Testis (tissue), 2 donors: ENCODE data around the gene SOCS7.

Experiments used
- POLR2A ChIP-seq: fragments of 450-650 bp; IDR thresholded peaks from one replicate; pipeline ENCODE4 v1.6.1; 2017; ENCODE audit warnings: antibody characterized with exemption, mild to moderate bottlenecking, moderate library complexity
- TF ChIP-seq, protein P1 (sequence below), 3 experiments: fragments of 450-650 bp in 2 of 3; fragments of 200-600 bp in 1 of 3; sonication (generic) in 1 of 3; IDR thresholded peaks; one replicate each; pipeline ENCODE4 v1.5.1; 2016 to 2019; ENCODE audit warnings: antibody characterized with exemption in 3 of 3, mild to moderate bottlenecking in 2 of 3, moderate library complexity in 1 of 3

DNA sequence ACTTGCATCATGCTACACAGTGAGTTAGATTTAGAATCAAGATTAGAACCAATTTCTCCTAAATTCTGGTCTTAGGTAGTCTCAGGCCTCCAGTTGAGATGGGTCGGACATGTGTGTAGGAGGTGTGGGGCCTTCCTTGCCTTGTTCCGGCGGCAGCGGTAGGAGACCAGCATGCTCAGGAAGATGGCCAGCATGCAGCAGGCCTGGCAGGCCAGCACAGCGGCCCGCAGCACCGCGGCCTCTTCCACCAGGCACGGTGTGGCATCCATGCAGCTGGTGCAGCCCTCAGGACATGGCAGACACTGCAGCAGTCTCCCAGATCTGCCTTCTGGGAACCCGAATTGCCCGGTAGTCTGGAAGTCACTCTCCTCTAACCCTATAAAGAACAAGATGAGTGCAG lies 14.8 kb upstream of the SOCS7 start:
- TF ChIP-seq, protein P1, sequence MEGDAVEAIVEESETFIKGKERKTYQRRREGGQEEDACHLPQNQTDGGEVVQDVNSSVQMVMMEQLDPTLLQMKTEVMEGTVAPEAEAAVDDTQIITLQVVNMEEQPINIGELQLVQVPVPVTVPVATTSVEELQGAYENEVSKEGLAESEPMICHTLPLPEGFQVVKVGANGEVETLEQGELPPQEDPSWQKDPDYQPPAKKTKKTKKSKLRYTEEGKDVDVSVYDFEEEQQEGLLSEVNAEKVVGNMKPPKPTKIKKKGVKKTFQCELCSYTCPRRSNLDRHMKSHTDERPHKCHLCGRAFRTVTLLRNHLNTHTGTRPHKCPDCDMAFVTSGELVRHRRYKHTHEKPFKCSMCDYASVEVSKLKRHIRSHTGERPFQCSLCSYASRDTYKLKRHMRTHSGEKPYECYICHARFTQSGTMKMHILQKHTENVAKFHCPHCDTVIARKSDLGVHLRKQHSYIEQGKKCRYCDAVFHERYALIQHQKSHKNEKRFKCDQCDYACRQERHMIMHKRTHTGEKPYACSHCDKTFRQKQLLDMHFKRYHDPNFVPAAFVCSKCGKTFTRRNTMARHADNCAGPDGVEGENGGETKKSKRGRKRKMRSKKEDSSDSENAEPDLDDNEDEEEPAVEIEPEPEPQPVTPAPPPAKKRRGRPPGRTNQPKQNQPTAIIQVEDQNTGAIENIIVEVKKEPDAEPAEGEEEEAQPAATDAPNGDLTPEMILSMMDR (IDR thresholded peaks at IDR 0.05): no peak
- no peak for TF ChIP-seq POLR2A
